ENCODE data around the gene FRMD6. TPM values are rescaled to one million over a fixed set of nuclear protein-coding genes. Genes with fewer than 3 reads are reported as not detected.
A peak's percentile ranks its signal among the peaks of the same experiment; 100 is the strongest.

Gene FRMD6
- 507 and 540 TPM in 2 replicates for polyA plus RNA-seq (2011; rRNA removed)
- polyA minus RNA-seq (2011; rRNA and poly(A)+ RNA removed), result 530 and 627 TPM in 2 replicates

DNA sequence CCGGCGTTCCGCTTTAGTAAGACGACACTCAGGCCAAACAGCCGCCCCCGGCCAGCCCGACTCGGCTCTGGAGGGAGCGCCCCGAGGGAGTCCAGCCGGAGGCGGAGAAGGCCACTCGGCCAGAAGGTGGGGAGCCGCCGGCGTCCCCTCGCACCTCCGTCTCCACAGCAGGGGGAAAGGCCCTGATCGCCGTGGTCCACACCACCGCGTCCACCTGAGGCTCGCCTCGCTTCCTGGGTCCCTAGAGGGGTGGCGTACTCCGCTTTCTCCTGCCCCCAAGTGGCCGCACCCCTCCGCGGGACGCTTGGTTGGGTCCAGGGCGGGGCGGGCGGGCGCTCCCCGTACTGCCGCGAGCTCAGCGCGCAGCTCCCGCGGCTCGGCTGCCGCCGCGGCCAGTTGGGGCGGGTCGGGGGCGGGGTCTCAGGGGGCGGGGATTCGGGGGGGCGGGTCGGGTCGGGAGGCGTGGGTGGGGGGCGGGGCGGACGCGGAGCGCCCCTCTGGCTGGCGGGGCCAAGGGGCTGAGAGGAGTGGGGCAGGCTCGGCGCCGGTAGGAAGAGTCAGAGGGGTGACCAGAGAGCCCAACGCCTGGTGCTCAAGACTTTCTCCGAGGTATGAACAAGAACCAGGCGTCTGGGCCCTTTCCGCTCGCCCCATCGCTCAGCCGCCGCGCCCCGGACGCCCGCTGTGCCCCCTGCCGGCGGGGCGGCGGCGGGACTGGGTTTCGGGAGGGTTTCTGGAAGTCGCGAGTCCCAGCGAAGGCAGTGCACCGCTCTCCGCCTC lies at the start of gene FRMD6:
FRMD6 (plus strand) TSS at position 523 of the 780 bp plus-strand sequence. CDS start 37,927 bp downstream, outside the sequence.
- ChIA-PET POLR2A (interaction anchor here (0.6 to 1.1 kb wide), 13 partner anchors 20 to 690 kb away, joined by 3 to 11 read pairs (median 5); no protein-coding TSS in a partner anchor), CTCF (interaction anchor here (0.7 to 3.4 kb wide), 14 partner anchors 28 to 369 kb away, joined by 3 to 25 read pairs (median 3); no protein-coding TSS in a partner anchor)
- Histone ChIP-seq H3K4me3 (ENCODE audit: low read depth, low read length) (peak within 1 kb of the TSS; percentile 87), H3K36me3 (ENCODE audit: control insufficient read depth, insufficient read depth, low read length) (no peaks in the 10 kb centered on the region; the same call in 1 of the 2 replicates), H3K27me3 (ENCODE audit: control insufficient read depth, insufficient read depth, low read length) (no peaks in the 10 kb centered on the region)
- TF ChIP-seq, protein P1, sequence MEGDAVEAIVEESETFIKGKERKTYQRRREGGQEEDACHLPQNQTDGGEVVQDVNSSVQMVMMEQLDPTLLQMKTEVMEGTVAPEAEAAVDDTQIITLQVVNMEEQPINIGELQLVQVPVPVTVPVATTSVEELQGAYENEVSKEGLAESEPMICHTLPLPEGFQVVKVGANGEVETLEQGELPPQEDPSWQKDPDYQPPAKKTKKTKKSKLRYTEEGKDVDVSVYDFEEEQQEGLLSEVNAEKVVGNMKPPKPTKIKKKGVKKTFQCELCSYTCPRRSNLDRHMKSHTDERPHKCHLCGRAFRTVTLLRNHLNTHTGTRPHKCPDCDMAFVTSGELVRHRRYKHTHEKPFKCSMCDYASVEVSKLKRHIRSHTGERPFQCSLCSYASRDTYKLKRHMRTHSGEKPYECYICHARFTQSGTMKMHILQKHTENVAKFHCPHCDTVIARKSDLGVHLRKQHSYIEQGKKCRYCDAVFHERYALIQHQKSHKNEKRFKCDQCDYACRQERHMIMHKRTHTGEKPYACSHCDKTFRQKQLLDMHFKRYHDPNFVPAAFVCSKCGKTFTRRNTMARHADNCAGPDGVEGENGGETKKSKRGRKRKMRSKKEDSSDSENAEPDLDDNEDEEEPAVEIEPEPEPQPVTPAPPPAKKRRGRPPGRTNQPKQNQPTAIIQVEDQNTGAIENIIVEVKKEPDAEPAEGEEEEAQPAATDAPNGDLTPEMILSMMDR (IDR thresholded peaks at IDR 0.05; ENCODE audit: insufficient read depth, low read depth, low read length), result peak; percentile 55
- DNase-seq (ENCODE audit: low read depth), result peak; percentile 38

DNA sequence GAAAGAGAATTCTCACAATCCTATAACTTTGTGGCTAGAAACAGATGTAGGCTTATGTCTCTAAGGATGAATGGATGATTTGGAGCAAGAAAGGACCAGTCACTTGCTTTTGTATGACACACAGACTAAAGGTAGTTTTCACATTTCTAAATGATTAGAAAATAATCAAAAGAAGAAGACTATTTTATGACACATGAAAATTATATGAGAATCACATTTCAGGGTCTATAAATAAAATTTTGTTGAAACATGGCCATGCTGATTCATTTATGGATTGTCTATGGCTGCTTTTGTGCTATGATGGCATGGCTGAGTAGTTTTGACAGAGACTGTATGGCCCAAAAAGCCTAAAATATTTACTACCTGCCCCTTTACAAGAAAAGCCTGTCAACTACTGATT lies 49.4 kb upstream of the FRMD6 start:
- no peaks in the 10 kb centered on the region for H3K27me3 ChIP-seq (ENCODE audit: control insufficient read depth, insufficient read depth, low read length)
- H3K4me3 ChIP-seq (ENCODE audit: low read depth, low read length), result no peak overlapping the region
- CTCF ChIA-PET, result interaction anchor here (1.0 kb wide), 1 partner anchor 50 kb away, joined by 3 read pairs; no protein-coding TSS in a partner anchor
- no peak for DNase-seq (ENCODE audit: low read depth)
- TF ChIP-seq, protein P1 (IDR thresholded peaks at IDR 0.05; ENCODE audit: insufficient read depth, low read depth, low read length), result no peak
- no peaks in the 10 kb centered on the region for H3K36me3 ChIP-seq (ENCODE audit: control insufficient read depth, insufficient read depth, low read length)
- POLR2A ChIA-PET, result interaction anchor here (0.6 kb wide), 1 partner anchor 42 kb away, joined by 6 read pairs; no protein-coding TSS in a partner anchor

DNA sequence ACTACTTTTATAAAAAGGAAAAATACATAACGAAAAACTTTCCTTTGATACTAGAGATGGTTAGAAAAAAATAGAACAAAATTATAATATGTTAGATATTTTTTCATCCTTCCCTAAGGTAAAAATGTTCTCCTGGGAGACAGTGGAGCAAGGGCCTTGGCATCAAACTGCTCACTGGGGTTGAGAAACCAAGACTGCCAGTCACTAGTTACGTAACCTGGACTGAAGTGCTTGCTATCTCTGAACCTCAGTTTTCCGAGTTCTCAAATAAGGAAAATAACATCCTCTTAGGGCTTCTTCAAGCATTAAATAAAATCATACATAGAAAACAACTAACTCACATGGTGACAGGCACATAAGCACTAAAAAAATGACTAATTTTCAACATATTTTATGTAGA lies 48.2 kb upstream of the FRMD6 start:
- POLR2A ChIA-PET, result interaction anchor here (0.5 to 1.2 kb wide), 3 partner anchors 47 to 207 kb away, joined by 4 to 10 read pairs (median 7); partner anchors contain the start of gene FRMD6
- CTCF ChIA-PET, result interaction anchor here (1.0 kb wide), 3 partner anchors 10 to 49 kb away, joined by 3 read pairs; no protein-coding TSS in a partner anchor
- Histone ChIP-seq H3K36me3 (ENCODE audit: control insufficient read depth, insufficient read depth, low read length) (no peaks in the 10 kb centered on the region), H3K4me3 (ENCODE audit: low read depth, low read length) (no peak overlapping the region), H3K27me3 (ENCODE audit: control insufficient read depth, insufficient read depth, low read length) (no peaks in the 10 kb centered on the region)
- DNase-seq (ENCODE audit: low read depth), result no peak
- TF ChIP-seq, protein P1 (IDR thresholded peaks at IDR 0.05; ENCODE audit: insufficient read depth, low read depth, low read length), result no peak

DNA sequence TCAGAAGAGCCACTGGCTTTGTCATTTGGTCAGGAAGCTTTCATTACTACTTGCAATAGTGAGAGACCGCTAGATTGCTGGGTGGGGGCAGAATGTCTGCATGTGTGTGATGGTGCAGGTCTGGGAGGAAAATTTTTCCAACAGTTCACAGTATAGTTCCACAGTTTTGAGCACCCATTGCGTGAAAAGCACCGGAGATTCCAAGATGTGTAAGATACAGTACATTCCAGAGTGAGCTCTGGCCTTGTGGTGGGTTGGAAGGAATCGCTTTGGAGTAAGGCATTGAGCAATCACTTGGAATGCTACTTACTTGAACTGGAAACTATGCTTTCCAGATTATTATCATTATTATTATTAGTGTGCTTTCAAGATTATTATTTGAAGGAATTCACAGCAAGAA lies 47.6 kb upstream of the FRMD6 start:
- no peak overlapping the region for H3K4me3 ChIP-seq (ENCODE audit: low read depth, low read length)
- TF ChIP-seq, protein P1 (IDR thresholded peaks at IDR 0.05; ENCODE audit: insufficient read depth, low read depth, low read length), result no peak
- DNase-seq (ENCODE audit: low read depth), result peak; percentile 91
- CTCF ChIA-PET, result interaction anchor here (1.0 kb wide), 2 partner anchors 9 to 39 kb away, joined by 3 read pairs; no protein-coding TSS in a partner anchor
- H3K36me3 ChIP-seq (ENCODE audit: control insufficient read depth, insufficient read depth, low read length), result no peaks in the 10 kb centered on the region
- POLR2A ChIA-PET, result interaction anchor here (0.5 to 1.2 kb wide), 3 partner anchors 46 to 208 kb away, joined by 4 to 10 read pairs (median 7); partner anchors contain the start of gene FRMD6
- H3K27me3 ChIP-seq (ENCODE audit: control insufficient read depth, insufficient read depth, low read length), result no peaks in the 10 kb centered on the region

DNA sequence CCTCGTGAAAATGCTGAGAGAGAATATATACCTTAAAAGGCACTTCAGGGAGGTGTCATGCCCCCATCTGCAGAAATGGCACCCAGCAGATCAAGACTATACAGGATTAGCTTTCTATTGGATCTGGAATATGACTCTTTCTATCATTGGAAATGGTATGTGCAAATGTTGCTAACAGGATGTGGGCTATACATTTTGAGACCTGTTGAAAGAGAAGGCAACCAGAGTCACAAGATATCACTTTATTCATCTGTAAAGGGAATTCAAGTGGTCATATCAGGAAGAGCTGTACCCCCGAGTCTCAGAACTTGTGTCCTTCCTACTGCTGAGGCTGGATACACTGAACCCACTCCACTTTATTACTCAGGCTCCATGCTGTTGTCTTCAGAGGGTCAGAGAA lies 46.1 kb upstream of the FRMD6 start:
- no peaks in the 10 kb centered on the region for H3K27me3 ChIP-seq (ENCODE audit: control insufficient read depth, insufficient read depth, low read length)
- ChIA-PET POLR2A (no interaction called here), CTCF (interaction anchor here (0.8 kb wide), 1 partner anchor 12 kb away, joined by 4 read pairs; no protein-coding TSS in a partner anchor)
- no peak overlapping the region for H3K4me3 ChIP-seq (ENCODE audit: low read depth, low read length)
- TF ChIP-seq, protein P1 (IDR thresholded peaks at IDR 0.05; ENCODE audit: insufficient read depth, low read depth, low read length), result no peak
- DNase-seq (ENCODE audit: low read depth), result no peak
- H3K36me3 ChIP-seq (ENCODE audit: control insufficient read depth, insufficient read depth, low read length), result no peaks in the 10 kb centered on the region
